ENCODE data around the gene TAC3.
"Not testable (repeated sequence)": the region's sequence is repeated elsewhere in the genome, so short reads cannot be mapped to it uniquely, and the experiment has no call there.

GRCh38 chr12:57053901-57054300 is 37.6 kb upstream of the TAC3 start:
- not testable (repeated sequence) for TF ChIP-seq CTCF (IDR thresholded peaks at IDR 0.05); POLR2A (IDR thresholded peaks at IDR 0.05; ENCODE audit: low read depth)
